HG03103 (cell line): ENCODE data around the gene ZSWIM7.
"Not testable (repeated sequence)": the region's sequence is repeated elsewhere in the genome, so short reads cannot be mapped to it uniquely, and the experiment has no call there.

Source experiments
- ATAC-seq: cut with Tn5 transposase; IDR thresholded peaks from one replicate; pipeline ENCODE4 v1.9.1; 2021; ENCODE audit warnings: low read depth; ENCODE audit not compliant: unreplicated experiment

The ZSWIM7 gene

GRCh38 chr17:15936481-15936880, 63.0 kb downstream of the ZSWIM7 start:
- not testable (repeated sequence) for ATAC-seq

- no peak for ATAC-seq
These were observed 63.6 kb downstream of the ZSWIM7 start for GRCh38 chr17:15935891-15936290.

- no peak for ATAC-seq
These were observed 64.6 kb downstream of the ZSWIM7 start for GRCh38 chr17:15934866-15935265.

- ATAC-seq, result no peak
These were observed 68.1 kb downstream of the ZSWIM7 start for GRCh38 chr17:15931394-15931793.

- ATAC-seq, result no peak
These were observed 69.1 kb downstream of the ZSWIM7 start for GRCh38 chr17:15930426-15930825.

GRCh38 chr17:15929941-15930340, 69.6 kb downstream of the ZSWIM7 start:
- no peak for ATAC-seq

GRCh38 chr17:15928286-15928785, 71.2 kb downstream of the ZSWIM7 start:
- no peak for ATAC-seq
